K562 (cell line): Measurements from ENCODE around the gene FAM174C. TPM values are rescaled to one million over a fixed set of nuclear protein-coding genes. Genes with fewer than 3 reads are reported as not detected.

Source experiments
- BHLHE40 ChIP-seq: IDR thresholded peaks from 2 replicates; pipeline ENCODE4 v1.6.1; 2011; ENCODE audit warnings: low read length, improper control_type of control experiment
- CBX5 ChIP-seq: IDR thresholded peaks from 2 replicates; pipeline ENCODE4 v1.6.1; 2014; ENCODE audit warnings: low read depth, borderline replicate concordance
- DIDO1 ChIP-seq: fragments of 450-650 bp; IDR thresholded peaks from 2 replicates; pipeline ENCODE4 v1.6.1; 2016; ENCODE audit warnings: low read depth, missing biosample characterization, missing genetic modification characterization
- ETV5 ChIP-seq: sonication (generic); formaldehyde crosslinking; IDR thresholded peaks from 2 replicates; pipeline ENCODE4 v1.4.0; 2020; ENCODE audit warnings: low read depth, mild to moderate bottlenecking, missing genetic modification reagents
- HDAC1 ChIP-seq, 2 experiments: fragments of 450-650 bp; IDR thresholded peaks; 2 replicates each; pipeline ENCODE4 v1.6.1; 2016 to 2017; ENCODE audit warnings: inconsistent platforms in 1 of 2, mild to moderate bottlenecking in 1 of 2, moderate library complexity in 1 of 2
- HDGF ChIP-seq: fragments of 450-650 bp; IDR thresholded peaks from 2 replicates; pipeline ENCODE4 v1.6.1; 2016
- LARP7 ChIP-seq: fragments of 450-650 bp; IDR thresholded peaks from 2 replicates; pipeline ENCODE4 v1.6.1; 2016
- NFE2 ChIP-seq: IDR thresholded peaks from 2 replicates; pipeline ENCODE4 v1.6.1; 2014; ENCODE audit warnings: antibody characterized with exemption, low read depth
- NFYB ChIP-seq: IDR thresholded peaks from 2 replicates; pipeline ENCODE4 v1.6.1; 2011; ENCODE audit warnings: mild to moderate bottlenecking, moderate library complexity; ENCODE audit not compliant: insufficient read length; ENCODE audit errors: extremely low read depth
- PHB2 ChIP-seq: fragments of 450-650 bp; IDR thresholded peaks from 2 replicates; pipeline ENCODE4 v1.6.1; 2017; ENCODE audit warnings: low read depth
- PML ChIP-seq: IDR thresholded peaks from 2 replicates; pipeline ENCODE4 v1.6.1; 2012; ENCODE audit warnings: low read length, inconsistent platforms
- POLR2A ChIP-seq: fragments of 450-650 bp; conservative IDR thresholded peaks from 2 replicates; pipeline ENCODE4 v1.6.1; 2016
- POLR2B ChIP-seq: fragments of 450-650 bp; IDR thresholded peaks from 2 replicates; pipeline ENCODE4 v1.6.1; 2018; ENCODE audit warnings: low read depth; ENCODE audit not compliant: partially characterized antibody
- PPARD ChIP-seq: fragments of 250-450 bp; sonication (Bioruptor Pico); IDR thresholded peaks from 2 replicates; pipeline ENCODE4 v1.8.0; 2022; ENCODE audit warnings: inconsistent platforms, mild to moderate bottlenecking, moderate library complexity
- RBFOX2 ChIP-seq: fragments of 200-400 bp; formaldehyde crosslinking; IDR thresholded peaks from 2 replicates; pipeline ENCODE4 v1.6.1; 2017; ENCODE audit warnings: low read depth, mild to moderate bottlenecking, low read length, moderate library complexity
- RBM25 ChIP-seq: fragments of 200-400 bp; formaldehyde crosslinking; IDR thresholded peaks from 2 replicates; pipeline ENCODE4 v1.6.1; 2018; ENCODE audit warnings: low read length, low read depth, moderate library complexity; ENCODE audit not compliant: severe bottlenecking
- TAL1 ChIP-seq: fragments of 450-650 bp; IDR thresholded peaks from 2 replicates; pipeline ENCODE4 v1.6.1; 2016; ENCODE audit warnings: mild to moderate bottlenecking
- TRIM28 ChIP-seq: fragments of 450-650 bp; IDR thresholded peaks from 2 replicates; pipeline ENCODE4 v1.6.1; 2017
- ZBTB11 ChIP-seq, 3 experiments: fragments of 200-800 bp in 1 of 3; fragments of 250-450 bp in 1 of 3; fragments of 450-650 bp in 1 of 3; sonication (Bioruptor Pico) in 1 of 3; sonication (Bioruptor generic) in 1 of 3; formaldehyde crosslinking in 1 of 3; IDR thresholded peaks; 2 replicates each; pipeline versions ENCODE4 v1.6.1 to v1.8.0; 2016 to 2022; ENCODE audit warnings: mild to moderate bottlenecking in 2 of 3, missing genetic modification characterization in 2 of 3, missing compliant biosample characterization in 1 of 3, moderate library complexity in 1 of 3
- ZBTB7A ChIP-seq: IDR thresholded peaks from 2 replicates; pipeline ENCODE4 v1.6.1; 2011; ENCODE audit warnings: low read depth, mild to moderate bottlenecking, low read length, moderate library complexity, borderline replicate concordance; ENCODE audit not compliant: control insufficient read depth
- ZFX ChIP-seq: sonication (generic); formaldehyde crosslinking; IDR thresholded peaks from 2 replicates; pipeline ENCODE4 v1.8.0; 2022; ENCODE audit warnings: mild to moderate bottlenecking, missing genetic modification reagents, moderate library complexity
- ZNF436 ChIP-seq: fragments of 250-450, 450-650 bp; sonication (Bioruptor Pico); formaldehyde crosslinking; IDR thresholded peaks from 2 replicates; pipeline ENCODE4 v1.7.0; 2020; ENCODE audit warnings: mild to moderate bottlenecking
- polyA plus RNA-seq, 8 experiments: library from polyadenylated mRNA; depleted of rRNA in 4 of 8; stranded (reverse) in 5 of 8; unstranded in 3 of 8; fragments of >200 nt; fragmentation: Nextera tagmentation in 2 of 8; fragmentation: Illumina TruSeq in 1 of 8; extraction: Ambion mirVana in 2 of 8; extraction: Trizol in 1 of 8; gene quantifications; 2 replicates each; pipeline versions ENCODE4 v1.2.1 to v1.2.3, GENCODE V29; 2011 to 2014; ENCODE audit warnings: inconsistent platforms in 1 of 8, missing spikeins in 1 of 8
- total RNA-seq, 7 experiments: library from RNA; depleted of rRNA in 6 of 7; stranded (reverse); fragments of >200 nt in 6 of 7; fragmentation: Illumina TruSeq in 2 of 7; extraction: Trizol in 2 of 7; gene quantifications; 2 replicates each; pipeline versions ENCODE4 v1.2.1 to v1.2.3, GENCODE V29; 2011 to 2021; ENCODE audit warnings: low replicate concordance in 1 of 7
- TF ChIP-seq, protein P1 (sequence below): sonication (generic); formaldehyde crosslinking; IDR thresholded peaks from 2 replicates; pipeline ENCODE4 v1.8.0; 2022; ENCODE audit warnings: mild to moderate bottlenecking, missing genetic modification reagents

Gene FAM174C
- total and polyA plus RNA-seq, 9 of the 15 experiments (the other 6 are each of a cell fraction or from before 2014, with no cell fraction given): 0.66 to 89.6 (median 20.3) TPM

DNA sequence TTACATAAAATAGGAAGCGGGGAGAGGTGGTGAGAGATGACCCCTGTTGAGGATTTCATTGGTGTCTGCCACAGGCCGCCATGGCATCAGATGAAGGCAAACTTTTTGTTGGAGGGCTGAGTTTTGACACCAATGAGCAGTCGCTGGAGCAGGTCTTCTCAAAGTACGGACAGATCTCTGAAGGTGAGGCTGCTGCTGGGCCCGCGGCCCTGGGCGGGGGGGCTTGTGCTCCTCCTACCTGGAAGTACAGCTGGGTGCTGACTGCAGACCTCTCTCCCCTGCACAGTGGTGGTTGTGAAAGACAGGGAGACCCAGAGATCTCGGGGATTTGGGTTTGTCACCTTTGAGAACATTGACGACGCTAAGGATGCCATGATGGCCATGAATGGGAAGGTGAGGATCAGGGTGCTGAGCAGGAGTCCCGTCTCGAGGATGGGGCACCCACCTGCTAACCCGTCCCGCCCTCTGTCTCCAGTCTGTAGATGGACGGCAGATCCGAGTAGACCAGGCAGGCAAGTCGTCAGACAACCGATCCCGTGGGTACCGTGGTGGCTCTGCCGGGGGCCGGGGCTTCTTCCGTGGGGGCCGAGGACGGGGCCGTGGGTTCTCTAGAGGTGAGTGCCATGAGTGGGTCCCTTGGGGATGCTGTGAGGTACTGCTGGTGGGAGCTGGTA is 4.3 kb upstream of the FAM174C start (continued):
- TF ChIP-seq DIDO1 (tag) (no peak), HDGF (0 out of 2 replicates have a peak, but pooled peaks have one; percentile 25), PML (peak; percentile 12; the same call in 1 of the 2 replicates), PPARD (no peak), POLR2A (peak; percentile 44), ETV5 (0 out of 2 replicates have a peak, but pooled peaks have one; percentile 10), NFYB (no peak), TAL1 (no peak), TRIM28 (no peak), ZFX (CRISPR knock-in tag) (peak; percentile 18; the same call in 1 of the 2 replicates), LARP7 (no peak), BHLHE40 (no peak), POLR2B (peak; percentile 11), ZBTB7A (no peak), RBFOX2 (peak; percentile 2; the same call in 1 of the 2 replicates), ZBTB11 (CRISPR knock-in tag; IDR thresholded peaks at IDR 0.05) (peak in 1 of 3 experiments; percentile 4; a peak in 1 of 6 replicates), NFE2 (no peak), RBM25 (no peak), PHB2 (peak; percentile 11; the same call in 1 of the 2 replicates), CBX5 (no peak), ZNF436 (CRISPR knock-in tag) (0 out of 2 replicates have a peak, but pooled peaks have one; percentile 21), HDAC1 (IDR thresholded peaks at IDR 0.05) (peak in 1 of 2 experiments; percentile 44; a peak in 1 of 4 replicates)
- TF ChIP-seq, protein P1, sequence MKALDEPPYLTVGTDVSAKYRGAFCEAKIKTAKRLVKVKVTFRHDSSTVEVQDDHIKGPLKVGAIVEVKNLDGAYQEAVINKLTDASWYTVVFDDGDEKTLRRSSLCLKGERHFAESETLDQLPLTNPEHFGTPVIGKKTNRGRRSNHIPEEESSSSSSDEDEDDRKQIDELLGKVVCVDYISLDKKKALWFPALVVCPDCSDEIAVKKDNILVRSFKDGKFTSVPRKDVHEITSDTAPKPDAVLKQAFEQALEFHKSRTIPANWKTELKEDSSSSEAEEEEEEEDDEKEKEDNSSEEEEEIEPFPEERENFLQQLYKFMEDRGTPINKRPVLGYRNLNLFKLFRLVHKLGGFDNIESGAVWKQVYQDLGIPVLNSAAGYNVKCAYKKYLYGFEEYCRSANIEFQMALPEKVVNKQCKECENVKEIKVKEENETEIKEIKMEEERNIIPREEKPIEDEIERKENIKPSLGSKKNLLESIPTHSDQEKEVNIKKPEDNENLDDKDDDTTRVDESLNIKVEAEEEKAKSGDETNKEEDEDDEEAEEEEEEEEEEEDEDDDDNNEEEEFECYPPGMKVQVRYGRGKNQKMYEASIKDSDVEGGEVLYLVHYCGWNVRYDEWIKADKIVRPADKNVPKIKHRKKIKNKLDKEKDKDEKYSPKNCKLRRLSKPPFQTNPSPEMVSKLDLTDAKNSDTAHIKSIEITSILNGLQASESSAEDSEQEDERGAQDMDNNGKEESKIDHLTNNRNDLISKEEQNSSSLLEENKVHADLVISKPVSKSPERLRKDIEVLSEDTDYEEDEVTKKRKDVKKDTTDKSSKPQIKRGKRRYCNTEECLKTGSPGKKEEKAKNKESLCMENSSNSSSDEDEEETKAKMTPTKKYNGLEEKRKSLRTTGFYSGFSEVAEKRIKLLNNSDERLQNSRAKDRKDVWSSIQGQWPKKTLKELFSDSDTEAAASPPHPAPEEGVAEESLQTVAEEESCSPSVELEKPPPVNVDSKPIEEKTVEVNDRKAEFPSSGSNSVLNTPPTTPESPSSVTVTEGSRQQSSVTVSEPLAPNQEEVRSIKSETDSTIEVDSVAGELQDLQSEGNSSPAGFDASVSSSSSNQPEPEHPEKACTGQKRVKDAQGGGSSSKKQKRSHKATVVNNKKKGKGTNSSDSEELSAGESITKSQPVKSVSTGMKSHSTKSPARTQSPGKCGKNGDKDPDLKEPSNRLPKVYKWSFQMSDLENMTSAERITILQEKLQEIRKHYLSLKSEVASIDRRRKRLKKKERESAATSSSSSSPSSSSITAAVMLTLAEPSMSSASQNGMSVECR (CRISPR knock-in tag): peak; percentile 42; the same call in 1 of the 2 replicates
